CD4-positive, alpha-beta T cell treated with Interleukin-17A for 4 hours (primary cell): ENCODE measurements around the gene ACBD3.
A peak's percentile ranks its signal among the peaks of the same experiment; 100 is the strongest.
"Not testable (repeated sequence)": the region's sequence is repeated elsewhere in the genome, so short reads cannot be mapped to it uniquely, and the experiment has no call there.

Experiments used
- DNase-seq: peaks from one replicate; pipeline ENCODE4 v3.0.0-alpha.2; 2020; ENCODE audit warnings: mixed read lengths

Gene ACBD3

GRCh38 chr1:226186124-226187018 is at the start of gene ACBD3:
Gene ACBD3, minus strand, starts transcription at chr1:226186741. Its CDS starts 66 bp downstream, at chr1:226186675.
- peak; percentile 86 for DNase-seq

GRCh38 chr1:226233806-226234205 is 47.3 kb upstream of the ACBD3 start:
- DNase-seq, result no peak

GRCh38 chr1:226233293-226233692 is 46.8 kb upstream of the ACBD3 start:
- no peak for DNase-seq

GRCh38 chr1:226226601-226227000 is 40.1 kb upstream of the ACBD3 start:
- no peak for DNase-seq

- DNase-seq, result peak; percentile 11
Observed at GRCh38 chr1:226223786-226224244, 37.3 kb upstream of the ACBD3 start.

- DNase-seq, result no peak
Observed at GRCh38 chr1:226223157-226223785, 36.7 kb upstream of the ACBD3 start, which contains the start of gene MIXL1. Gene MIXL1, plus strand, starts transcription at chr1:226223664. Its CDS starts 18 bp downstream, at chr1:226223682.

- no peak for DNase-seq
Observed at GRCh38 chr1:226222686-226223085, 36.1 kb upstream of the ACBD3 start.

- no peak for DNase-seq
Observed at GRCh38 chr1:226220473-226221189, 34.1 kb upstream of the ACBD3 start.

- DNase-seq, result no peak
Observed at GRCh38 chr1:226217273-226217672, 30.7 kb upstream of the ACBD3 start.

- no peak for DNase-seq
Observed at GRCh38 chr1:226216056-226216455, 29.5 kb upstream of the ACBD3 start.

- no peak for DNase-seq
Observed at GRCh38 chr1:226215239-226215638, 28.7 kb upstream of the ACBD3 start.

GRCh38 chr1:226212545-226212944 is 26.0 kb upstream of the ACBD3 start:
- no peak for DNase-seq

GRCh38 chr1:226211181-226211821 is 24.8 kb upstream of the ACBD3 start:
- DNase-seq, result no peak

- DNase-seq, result no peak
Observed at GRCh38 chr1:226210571-226211176, 24.1 kb upstream of the ACBD3 start.

GRCh38 chr1:226209307-226210059 is 22.9 kb upstream of the ACBD3 start:
- no peak for DNase-seq

GRCh38 chr1:226207048-226207447 is 20.5 kb upstream of the ACBD3 start:
- no peak for DNase-seq

- DNase-seq, result no peak
Observed at GRCh38 chr1:226204198-226204597, 17.7 kb upstream of the ACBD3 start.

GRCh38 chr1:226203655-226204054 is 17.1 kb upstream of the ACBD3 start:
- no peak for DNase-seq

- DNase-seq, result no peak
Observed at GRCh38 chr1:226203240-226203639, 16.7 kb upstream of the ACBD3 start.

GRCh38 chr1:226202666-226203065 is 16.1 kb upstream of the ACBD3 start:
- DNase-seq, result not testable (repeated sequence)

- DNase-seq, result no peak
Observed at GRCh38 chr1:226202246-226202645, 15.7 kb upstream of the ACBD3 start.
